Activated T-cell treated with anti-CD3 and anti-CD28 coated beads for 4 hours (primary cell): Measurements from ENCODE around the gene CMTM8.

ENCODE experiments used
- DNase-seq: peaks from one replicate; pipeline ENCODE4 v3.0.0-alpha.2; 2020

CMTM8 gene

DNA sequence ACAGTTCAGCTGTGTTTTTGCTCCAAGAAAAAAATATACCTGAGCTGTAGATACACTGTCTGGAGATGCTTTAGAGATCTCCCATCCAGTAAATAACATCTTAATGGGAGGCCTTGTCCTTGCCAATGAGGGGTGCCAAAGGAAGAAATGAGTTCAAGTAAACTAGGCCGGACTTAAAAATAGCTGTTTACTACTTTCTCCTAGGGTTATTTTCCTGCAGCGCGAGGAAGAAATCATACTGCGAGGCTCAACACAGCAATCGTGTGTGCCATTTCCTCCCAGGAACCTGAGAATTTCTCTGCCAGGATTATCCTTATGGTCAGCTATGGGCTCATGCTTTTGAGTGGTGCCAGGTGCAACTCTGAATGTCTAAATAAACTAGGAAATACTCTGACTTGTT is 71.9 kb downstream of the CMTM8 start:
- DNase-seq: no peak

DNA sequence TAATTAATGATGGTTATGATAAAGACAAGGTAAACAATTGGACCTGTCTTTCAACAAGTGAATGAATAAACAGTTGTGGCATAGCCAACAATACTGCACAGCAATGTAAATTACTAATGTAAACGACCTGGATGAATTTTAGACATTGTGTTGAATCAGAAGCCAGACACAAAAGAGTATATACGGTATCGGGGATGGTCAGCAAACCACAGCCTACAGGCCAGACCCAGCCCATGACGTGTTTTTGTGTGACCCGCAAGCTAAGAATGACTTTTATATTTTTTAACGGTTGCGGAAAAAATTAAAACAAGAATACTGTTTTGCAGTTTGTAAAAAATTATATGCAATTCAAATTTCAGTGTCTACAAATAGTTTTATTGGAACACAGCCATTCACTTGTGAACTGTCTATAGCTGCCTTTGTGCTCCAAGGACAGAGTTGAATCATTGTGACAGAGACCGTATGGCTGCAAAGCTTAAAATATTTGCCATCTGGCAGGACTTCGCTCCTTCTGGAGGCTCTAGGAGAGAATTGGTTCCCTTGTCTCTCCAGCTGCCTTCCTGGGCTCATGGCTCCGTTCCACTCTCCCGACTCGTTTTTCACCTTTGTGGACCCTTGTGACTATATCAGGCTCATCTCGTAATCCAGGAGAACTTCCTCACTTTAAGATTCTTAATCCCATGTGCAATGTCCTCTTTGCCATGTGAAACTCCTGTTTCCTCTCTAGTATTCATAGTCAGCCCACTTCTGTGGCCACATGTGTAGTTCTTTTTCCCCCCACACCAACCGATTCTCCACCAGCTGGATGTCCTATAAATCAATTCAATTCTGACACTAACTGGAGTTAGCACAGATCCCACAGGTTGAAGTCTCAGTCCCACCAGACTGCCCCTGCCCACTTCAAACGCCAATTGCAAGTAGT is 72.7 kb downstream of the CMTM8 start:
- DNase-seq: no peak

DNA sequence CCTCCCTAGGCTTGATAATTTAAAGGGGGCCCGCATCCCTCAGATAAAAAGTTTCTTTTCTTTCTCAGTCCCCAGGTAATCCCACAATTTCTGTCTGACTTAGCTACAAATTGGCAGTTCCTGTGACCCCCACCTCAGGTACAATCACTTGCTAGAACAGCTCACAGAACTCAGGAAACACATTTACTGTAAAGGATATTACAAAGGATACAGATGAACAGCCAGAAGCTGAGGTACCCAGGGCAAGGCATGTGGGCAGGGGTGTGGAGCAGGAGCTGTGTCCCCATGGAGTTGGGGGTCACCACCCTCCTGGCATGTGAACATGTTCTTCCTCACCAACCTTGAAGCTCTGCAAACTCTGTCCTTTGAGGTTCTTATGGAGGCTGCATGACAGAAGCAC is 73.8 kb downstream of the CMTM8 start:
- no peak for DNase-seq

DNA sequence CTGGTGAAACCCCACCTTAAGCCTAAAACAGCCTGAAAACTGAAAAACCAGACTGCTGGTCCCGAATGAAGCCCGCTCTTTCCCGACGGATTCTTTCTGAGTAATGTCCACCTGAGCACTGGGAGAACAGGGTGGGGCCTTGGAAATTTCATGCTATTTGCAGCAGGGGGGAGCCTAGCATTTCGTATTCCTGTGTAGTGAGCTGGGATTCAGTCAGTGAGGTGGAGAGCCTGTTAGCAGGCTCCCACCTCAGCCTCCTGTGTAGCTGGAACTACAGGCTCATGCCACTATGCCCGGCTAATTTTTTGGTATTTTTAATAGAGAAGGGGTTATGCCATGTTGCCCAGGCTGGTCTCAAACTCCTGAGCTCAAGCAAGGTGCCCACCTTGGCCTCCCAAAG is 74.7 kb downstream of the CMTM8 start:
- DNase-seq: no peak

DNA sequence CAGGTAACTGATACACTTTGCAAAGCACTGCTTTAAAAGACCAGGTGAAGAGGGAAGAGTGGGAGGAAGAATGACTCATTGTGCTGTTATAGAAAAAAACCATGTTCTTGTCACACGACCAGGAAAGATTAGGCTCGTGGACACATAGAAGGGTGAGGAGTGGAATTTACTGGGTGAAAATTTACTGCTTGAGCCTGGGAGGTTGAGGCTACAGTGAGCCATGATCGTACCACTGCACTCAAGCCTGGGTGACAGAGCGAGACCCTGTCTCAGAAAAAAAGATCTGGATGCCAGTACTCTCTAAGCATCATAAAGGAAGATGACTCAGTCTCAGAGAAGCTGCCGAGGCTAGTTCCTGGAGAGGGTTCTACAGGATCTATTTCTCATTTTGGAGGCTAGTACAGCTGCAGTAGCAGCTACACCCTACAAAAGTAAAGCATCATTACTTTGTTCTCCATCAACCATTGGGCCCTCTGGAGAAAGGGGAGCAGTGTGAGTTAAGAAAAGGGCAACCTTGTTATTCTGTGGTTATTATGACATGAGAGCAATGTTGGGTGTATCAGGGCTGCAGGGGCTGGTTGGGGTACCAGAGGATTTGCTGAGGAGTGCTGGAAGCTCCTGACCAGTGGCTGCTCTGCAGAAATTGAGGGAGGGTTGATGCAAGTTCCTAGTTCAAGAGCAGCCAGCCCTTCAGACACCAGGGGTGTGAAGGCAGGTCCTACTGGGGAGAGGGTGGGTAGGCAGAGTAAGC is 75.4 kb downstream of the CMTM8 start:
- DNase-seq: no peak

DNA sequence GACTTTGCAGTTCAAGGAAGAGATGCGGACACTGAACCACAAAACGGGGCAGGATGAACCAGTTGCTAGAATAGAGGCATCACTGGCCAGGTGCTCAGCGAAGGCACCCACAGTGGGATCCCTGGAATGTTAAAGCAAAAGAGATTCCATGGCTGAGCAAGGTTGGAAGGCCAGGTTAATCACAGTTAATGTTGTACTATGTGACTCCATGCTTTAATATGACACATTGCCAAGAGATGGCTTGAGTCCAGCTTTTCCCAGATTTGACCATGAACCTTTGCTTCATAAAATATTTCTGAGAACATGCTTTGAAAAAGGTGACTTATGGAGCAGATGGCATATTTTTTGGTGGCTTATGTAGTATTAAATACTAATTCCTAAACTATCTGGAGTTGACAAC is 77.0 kb downstream of the CMTM8 start:
- DNase-seq: no peak

DNA sequence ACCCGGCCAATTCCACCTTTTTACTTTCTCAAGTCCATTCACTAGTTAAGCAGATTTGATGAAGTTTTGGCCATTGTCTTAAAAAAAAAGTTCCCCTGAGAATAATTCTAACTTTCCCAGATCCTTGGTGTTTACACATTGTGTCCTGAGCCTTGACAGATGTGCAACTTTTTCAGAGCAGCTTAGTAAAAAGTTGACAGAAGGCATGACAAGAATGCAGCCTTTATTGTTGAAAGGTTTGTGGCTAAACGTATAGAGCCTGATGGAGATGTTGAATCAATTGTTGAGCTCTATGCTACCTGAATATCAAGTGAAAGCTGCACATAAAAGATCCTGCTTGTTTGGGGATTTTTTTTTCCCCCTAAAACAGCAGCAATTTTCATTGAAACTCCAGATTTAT is 77.8 kb downstream of the CMTM8 start:
- DNase-seq: no peak

DNA sequence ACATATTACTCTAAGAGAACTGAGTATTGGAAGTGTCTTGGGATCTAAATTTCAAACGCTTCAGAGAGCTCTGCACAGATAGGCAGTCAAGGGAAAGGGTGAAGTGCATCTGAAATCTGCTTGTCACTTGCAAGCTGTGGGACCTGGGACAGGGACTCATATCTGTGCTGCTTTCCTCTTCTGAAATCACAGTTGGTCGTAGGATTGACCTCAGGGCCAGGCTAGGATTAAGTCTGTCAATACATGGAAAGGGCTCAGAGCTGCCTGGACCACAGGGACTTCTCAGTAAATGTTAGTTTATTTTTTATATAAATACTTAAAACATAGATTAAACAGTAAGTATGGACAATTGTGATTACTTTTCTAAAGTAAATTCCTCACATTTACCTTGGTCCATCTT is 78.5 kb downstream of the CMTM8 start:
- DNase-seq: no peak

DNA sequence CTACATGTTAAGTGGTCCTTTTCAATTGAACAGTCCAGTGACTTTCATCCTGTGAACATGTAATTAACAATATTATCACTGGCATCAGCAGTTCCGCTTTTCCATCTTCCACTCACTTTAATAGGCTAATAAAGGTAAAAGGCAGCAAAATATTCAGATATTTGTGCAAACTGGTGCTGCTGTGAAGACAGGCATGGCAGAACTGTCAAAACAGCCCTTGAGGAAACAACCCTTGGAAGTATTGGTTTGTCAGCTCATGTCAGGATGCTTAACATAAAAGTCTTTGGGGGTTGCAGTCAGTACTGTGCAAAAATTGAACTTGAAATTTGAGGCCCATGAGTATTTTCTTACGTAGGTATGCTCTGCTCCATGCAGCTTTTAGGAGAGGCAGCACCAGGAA is 81.1 kb downstream of the CMTM8 start:
- no peak for DNase-seq

DNA sequence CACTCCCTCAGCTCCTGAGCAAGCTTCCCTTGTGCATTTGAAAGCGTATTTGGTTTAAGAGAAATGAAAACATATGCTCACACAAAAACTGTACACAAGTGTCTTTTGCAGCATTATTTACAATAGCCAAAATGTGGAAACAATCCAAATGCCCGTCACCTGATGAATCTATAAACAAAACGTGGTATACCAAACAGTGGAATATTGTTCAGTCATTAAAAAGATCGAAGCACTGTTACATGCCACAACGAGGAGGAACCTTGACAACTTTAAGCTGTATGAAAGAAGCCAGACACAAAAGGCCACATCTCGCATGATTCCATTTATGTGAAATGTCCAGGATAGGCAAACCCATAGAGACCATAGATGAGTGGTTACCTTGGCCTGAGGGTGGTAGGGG is 81.6 kb downstream of the CMTM8 start:
- DNase-seq: no peak

DNA sequence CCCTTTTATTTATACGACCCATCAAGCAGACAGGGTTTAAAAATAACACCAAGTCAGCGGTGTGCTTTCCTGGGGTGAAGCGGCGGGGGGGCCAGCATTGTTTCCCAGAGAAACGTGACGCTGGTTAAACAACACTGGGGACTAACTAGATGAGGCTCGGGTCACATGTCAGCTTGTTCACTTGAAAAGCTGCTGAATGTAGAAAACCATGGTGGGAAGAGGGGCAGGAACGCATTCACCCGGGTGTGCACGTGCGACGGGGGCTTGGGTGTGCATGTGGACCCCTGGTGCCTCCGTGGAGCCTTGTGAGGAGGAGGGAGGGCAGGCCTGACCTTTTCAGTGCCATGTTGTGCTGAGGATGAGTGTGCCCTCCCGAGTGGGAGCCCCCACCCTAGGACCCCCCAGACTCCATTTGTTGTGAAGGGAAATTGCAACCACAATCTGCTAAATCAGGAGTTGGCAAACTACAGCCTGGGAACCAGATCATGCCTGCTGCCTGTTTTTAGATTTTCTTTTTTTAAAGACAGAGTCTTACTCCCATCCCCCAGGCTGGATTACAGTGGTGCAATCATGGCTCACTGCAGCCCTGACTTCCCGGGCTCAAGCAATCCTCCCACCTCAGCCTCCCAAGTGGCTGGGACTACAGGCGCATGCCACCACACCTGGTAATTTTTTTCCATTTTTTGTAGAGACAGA is 82.8 kb downstream of the CMTM8 start:
- no peak for DNase-seq

DNA sequence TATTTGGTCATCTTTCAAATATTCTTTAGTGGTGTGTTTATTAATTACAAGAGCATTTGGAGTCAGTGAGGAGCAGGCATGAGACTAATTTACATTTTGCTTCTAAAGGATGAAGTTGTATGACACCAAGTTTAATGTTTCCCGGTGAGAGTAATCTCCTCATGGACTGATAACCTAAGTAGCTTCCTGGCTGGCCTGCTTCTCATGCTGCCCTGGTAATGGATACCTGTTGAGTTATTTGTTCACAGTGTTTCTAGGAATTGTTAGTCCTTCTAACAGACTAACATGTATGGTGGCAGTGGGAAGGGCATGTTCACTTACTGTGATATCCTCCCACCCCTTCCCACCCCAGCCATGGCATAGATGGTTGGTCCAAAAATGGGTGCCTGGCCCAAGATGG is 83.8 kb downstream of the CMTM8 start:
- no peak for DNase-seq

DNA sequence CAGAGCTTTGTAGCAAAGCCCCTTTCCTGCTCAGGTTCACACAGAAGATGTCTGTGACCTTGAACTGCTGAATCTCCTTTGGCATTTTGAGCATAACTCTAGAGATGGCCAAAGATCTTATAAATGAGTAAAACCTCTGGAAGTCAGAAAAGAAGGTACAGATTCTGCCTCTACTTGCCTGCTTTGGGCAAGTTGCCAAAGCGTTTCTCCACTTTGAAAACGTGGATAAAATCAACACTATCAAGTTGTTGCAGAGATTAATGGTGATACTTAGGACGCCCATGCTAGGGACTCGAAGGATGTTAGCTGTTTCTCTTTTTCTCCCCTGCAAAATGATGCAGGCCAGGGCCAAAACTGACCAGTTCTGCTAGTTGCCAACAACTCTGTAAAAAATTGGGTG is 85.1 kb downstream of the CMTM8 start:
- DNase-seq: no peak

DNA sequence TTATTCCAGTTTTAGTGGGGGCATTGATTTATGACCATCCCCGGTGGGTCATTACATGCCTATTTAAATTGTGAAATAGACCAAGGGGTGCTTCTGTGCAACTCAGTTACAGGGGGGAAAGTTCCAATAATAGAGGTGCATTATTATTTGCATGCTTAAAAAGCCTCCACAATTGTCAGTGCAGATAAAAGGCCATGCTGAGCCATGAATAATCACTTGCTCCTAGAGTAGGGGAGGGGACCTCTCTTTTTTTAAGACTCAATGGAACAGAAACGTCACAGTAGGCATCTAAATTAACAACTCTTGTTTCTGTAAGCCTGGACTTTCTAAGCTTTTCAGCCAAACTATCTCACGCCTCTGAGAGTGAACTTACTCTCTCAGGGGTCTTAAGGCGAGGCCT is 86.7 kb downstream of the CMTM8 start:
- DNase-seq: no peak

DNA sequence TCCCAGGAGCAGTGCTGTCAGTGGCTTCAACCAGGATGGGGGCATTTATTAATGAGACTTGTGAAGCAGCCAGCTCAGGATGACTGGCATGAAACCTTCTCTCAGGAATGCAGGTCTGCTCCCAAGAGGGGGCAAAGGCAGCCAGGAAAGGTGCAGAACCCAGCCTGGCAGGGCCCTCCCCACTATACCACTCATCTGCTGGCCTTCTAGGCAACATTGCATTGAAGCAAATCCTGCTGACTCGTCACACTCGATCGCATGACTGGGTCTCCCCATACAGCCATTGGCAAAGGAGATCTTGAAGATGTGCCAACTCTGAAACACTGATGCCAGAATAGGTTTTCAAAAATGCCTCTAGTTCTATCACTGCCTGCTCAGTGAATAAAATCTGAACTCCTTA is 87.4 kb downstream of the CMTM8 start:
- DNase-seq: no peak

DNA sequence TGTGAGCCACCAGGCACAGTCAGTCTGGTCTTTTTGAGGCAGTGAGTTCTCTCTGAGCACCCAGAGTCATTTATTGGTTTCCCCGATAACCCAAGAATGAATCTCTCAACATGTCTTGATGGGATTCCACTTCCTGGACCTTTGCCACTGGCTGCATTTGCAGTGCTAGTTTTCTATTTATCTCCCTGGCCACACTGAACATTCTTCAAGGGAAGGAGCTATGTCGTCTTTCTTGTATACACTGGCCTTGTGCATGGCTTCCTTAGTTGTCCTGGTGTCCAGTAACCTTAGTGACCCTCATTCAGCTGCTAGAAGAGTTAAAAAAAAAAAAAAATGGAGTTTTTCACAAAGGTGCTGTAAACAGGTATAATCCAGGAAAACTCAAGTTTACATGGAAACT is 88.3 kb downstream of the CMTM8 start:
- DNase-seq: no peak

DNA sequence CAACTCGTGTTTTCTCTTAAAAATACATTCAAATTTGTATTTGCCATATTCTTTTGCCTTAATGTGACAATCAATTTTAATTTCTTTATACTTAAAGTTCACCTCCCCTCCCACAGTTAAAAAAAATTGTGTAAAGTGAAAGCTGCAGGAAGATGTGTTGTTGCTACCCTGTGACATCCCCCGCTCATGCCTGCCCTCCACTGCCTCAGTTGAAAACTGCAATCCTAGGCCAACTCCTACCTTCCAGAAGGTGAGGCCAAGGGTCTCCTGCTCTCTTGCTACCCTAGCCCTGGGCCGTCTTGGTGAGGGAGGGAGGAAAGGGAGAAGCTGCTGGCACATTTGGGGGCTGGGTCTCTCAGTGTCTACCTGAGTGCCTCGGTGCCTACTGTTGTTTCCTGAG is 96.2 kb downstream of the CMTM8 start:
- DNase-seq: peak; percentile 48

DNA sequence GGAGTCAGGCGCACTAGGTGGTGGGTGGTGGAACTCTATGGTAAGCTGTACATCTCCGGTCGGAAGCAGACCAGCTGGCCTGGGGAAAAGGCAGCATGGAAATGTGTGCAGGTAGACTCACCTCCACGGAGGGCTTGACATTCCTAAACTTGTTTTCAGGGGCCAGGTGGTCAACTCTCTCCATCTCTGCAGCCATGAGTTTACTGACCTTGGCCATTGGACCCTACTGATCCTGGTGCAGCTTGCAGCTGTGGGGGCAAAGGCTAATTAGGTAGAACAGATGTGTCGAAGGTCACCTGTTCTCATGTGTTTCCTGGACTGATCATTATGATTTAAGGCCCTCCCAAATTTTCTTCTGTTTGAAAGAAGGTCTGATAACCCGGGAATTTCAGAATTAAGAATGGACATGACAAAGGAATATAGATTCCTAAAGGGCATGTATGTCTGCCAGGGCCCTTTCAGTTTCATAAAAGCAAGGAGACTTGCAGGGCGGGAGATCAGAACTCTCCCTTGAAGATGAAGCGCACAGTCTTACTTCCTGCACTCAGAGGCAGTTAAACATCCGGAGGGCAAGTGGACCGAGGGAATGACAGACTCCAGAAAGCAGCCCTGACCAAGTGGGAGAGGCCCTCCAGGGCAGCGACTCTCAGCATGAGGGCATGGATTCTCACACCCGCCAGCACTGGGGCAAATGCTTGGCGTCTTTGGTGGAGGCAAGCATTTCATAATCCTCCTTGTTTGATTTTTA is 97.1 kb downstream of the CMTM8 start:
- DNase-seq: no peak

DNA sequence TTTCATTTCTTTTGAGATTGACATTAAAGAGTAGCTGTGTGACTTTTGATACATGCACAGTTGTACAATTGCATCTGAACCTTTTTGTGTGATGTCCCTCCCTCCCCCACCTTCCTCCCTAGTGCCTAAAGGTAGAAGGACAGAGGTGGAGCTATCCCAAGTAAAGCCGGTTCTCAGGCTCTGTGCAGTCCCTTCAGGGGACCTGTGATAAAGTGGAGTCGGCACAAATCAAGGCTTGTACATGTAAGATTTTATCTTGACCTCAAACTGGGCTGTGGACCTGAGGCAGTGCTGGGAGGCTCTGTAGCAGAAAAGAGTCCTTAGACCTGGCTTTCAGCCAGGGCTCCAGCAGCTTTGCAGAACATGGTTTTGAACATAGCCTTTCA is 97.6 kb downstream of the CMTM8 start:
- no peak for DNase-seq

DNA sequence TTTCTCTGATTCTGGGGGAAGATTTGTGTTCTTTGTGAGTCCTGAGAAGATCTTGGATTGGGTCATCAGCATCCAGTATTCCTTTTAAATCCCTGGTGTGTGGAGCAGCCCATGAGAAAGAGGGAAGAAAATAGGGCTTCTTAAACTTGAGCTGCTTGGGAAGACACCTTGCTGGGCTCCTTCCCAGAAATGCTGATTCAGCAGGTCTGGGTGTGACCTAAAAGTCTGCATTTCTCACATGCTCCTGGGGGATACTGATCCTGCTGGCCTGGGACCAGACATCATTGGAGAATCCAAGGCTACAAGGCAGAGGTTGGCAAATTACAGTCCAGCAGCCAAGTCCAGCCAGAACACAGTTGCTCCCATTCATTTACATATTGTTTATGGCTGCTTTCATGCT is 99.0 kb downstream of the CMTM8 start:
- DNase-seq: no peak

DNA sequence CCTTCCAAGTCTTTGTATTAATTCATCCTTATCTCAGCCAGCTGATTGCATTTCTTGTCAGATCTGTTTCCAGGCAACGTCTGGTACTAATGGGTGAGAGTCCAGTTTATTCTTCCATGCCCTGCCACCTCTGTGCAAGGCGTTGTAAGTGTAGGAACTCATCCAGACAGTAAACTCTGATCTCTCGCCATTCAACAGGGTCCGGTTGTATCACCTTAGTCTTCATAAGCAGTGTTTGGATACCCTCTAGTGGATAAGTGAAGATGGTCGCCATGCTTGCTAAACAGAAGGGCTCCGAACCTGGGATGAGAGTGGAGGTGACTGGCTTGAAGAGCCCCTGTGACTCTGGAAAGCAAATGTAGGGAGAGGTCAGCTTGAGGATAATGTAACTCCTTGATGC is 101.6 kb downstream of the CMTM8 start:
- DNase-seq: no peak

DNA sequence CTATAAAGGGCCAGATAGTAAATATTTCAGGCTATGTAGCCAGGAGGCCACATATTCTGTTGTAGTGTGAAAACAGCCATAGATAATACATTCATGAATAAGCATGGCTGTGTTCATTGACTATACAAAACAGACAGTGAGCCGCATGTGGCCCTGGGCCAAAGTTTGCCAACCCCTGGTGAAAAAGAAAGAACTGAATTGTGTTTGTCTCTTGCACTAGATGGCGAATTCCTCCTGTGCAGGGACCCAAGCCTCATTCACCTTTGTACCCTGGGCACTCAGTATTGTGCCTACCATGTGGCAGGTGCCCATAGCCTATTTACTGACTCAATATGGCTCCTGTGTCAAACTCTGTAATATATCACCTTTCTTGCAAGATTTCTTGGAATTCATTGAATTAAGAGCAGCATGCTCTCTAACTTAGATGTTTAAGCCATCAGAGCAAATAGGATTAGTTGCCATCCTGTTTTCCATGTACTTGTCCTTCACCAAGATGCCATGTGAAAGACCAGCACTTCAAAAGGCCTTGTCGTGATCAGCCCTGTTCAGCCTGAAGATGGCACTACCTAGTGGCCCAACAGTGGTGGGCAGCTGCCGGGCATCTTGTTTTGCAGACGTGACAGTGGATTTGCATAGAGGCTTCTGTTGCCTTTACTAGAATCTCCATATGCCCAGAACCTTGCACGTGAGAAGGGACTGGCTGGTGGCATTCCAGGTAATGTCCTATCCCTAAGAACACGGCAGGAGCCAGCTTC is 102.3 kb downstream of the CMTM8 start:
- DNase-seq: no peak
